Right lobe of liver (tissue), 4 donors: Measurements from ENCODE around the gene PJA2.

Experiments
- CTCF ChIP-seq, 4 donors: fragments of 200-600 bp in 3 of 4; fragments of 450-650 bp in 1 of 4; IDR thresholded peaks; one replicate each; pipeline versions ENCODE4 v1.5.1 to v1.8.0; 2016 to 2022; ENCODE audit warnings: antibody characterized with exemption in 4 of 4, mild to moderate bottlenecking in 2 of 4
- POLR2A ChIP-seq: fragments of 450-650 bp; IDR thresholded peaks from one replicate; pipeline ENCODE4 v1.6.1; 2017; ENCODE audit warnings: antibody characterized with exemption, mild to moderate bottlenecking
- donor health status: DM: no; HTN: no; CAD: no.
- donor health status: DM: no; HTN: no; CAD: no.
- donor health status: DM: no; HTN: yes; CAD: no.

GRCh38 chr5:109325456-109325855 is 84.3 kb downstream of the PJA2 start:
- TF ChIP-seq CTCF (IDR thresholded peaks at IDR 0.05) (no peak), POLR2A (no peak)
